Activated CD4-positive, alpha-beta T cell treated with anti-CD3 and anti-CD28 coated beads, Interleukin-2, amount 50 U/mL, for 48 hours (primary cell): Measurements from ENCODE around the gene ACOT8.
A peak's percentile ranks its signal among the peaks of the same experiment; 100 is the strongest.
"Not testable (repeated sequence)": the region's sequence is repeated elsewhere in the genome, so short reads cannot be mapped to it uniquely, and the experiment has no call there.

Source experiments
- DNase-seq, 2 experiments: peaks; one replicate each; pipeline ENCODE4 v3.0.0-alpha.2; 2020

ACOT8 gene

DNA sequence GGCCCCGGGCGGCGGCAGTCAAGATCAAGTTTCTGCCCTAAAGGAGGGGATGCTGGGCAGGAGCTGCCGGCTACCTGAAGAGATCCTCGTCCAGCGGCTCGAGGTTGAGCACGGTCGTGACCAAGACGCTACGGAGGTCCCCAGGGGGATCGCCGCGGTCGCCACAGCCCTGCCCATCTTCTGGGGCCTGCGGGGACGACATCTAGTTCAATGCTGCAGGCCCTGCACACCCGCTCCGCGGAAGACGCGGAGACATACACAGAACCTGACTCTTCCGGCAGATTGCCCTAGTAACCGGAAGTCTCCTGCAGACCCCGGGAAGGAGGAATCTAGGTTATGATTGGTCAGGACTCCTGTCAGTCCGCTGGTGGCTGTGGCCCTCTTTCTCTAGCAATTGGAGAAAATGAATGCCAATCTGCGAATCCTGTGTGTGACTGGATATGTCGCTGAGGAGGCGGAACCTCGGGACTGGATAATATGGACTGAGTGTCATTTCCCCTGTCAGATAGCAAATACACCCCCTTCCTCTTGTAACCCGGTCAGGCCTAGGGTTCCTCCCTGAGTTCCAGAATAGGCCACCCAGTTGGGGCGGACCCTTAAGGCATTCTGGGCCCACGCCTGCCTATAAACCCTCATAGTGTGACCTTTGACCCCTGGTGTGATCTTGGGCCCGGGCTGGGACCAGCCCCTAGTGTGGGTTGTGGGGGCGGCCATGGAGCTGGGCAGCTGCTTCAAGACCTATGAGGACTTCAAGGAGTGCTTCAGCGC, at the start of gene ACOT8, which contains the start of gene ZSWIM3:
Gene ACOT8 (minus strand): TSS at position 279 of the 768 bp plus-strand sequence. CDS start 77 bp downstream, at position 202.
Gene ZSWIM3 (plus strand): TSS at position 501 of the 768 bp plus-strand sequence. CDS start 212 bp downstream, at position 713.
- DNase-seq = peak; percentile 89 to 93

DNA sequence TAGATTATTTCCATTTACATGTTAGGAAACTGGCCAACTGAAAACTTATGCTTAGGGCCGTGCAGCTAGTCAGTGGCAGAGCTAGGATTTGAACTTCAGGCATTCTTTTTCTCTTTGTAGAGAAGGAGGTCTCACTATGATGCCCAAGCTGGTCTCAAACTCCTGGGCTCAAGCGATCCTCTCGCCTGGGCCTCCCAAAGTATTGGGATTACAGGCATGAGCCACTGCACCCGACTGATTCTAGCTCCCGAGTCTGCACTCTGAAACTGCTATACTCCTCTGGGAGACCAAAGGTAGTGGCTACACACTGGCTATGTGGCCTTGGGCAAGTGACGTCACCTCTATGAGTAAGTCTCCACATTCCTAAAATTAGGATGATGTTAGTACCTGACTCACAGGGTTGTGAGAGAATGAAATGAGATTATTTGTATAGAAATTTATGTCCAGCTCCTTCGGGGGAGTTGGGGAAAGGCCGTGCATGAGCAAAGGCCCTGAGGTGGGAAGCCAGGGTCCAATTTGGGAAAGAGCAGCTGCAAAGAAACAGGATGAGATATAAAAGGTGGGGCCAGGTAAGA, 48.4 kb upstream of the ACOT8 start:
- no peak for DNase-seq

DNA sequence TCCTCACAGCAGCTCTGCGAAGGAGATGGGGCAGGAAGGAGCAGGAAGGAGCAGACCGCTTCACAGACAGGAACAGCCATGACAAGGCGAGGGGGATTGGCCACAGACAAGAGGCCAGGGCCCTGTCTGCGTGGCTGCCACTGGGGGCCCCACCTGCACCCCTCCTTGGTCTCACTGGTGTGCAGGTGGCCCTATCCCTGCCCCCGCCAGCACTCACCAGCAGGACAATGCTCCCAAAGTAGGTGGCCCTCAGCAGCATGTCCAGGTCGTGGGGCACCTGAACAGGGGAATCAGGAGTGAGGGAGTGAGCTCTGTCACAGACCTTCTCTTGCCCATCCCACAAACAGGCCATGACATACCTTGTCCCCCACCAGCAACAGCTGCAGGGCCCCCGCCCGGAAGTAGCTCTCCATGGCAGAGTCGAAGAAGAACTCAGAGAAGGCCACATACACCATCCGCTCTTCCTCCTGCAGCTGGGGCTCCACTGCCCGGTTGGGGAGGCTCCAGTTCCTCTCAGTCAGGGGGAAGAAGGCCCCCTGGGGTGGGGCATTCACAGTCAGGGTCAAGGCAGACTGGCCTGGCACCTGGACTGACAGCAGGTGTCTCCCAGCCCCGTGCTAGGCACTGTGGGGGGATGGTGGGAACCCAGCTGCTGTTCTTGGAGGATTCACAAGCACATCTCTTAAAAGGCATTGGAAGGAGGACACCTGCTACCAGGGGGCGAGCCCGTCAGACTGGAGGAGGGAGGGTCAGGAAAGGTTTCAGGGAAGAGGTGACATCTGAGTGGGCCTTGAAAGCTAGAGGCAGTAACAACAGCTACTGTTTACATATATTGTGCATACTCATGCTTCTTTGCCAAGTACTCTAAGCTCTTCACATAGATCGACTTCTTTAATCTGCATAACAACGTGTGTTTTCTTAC, 47.7 kb upstream of the ACOT8 start:
- DNase-seq = no peak

DNA sequence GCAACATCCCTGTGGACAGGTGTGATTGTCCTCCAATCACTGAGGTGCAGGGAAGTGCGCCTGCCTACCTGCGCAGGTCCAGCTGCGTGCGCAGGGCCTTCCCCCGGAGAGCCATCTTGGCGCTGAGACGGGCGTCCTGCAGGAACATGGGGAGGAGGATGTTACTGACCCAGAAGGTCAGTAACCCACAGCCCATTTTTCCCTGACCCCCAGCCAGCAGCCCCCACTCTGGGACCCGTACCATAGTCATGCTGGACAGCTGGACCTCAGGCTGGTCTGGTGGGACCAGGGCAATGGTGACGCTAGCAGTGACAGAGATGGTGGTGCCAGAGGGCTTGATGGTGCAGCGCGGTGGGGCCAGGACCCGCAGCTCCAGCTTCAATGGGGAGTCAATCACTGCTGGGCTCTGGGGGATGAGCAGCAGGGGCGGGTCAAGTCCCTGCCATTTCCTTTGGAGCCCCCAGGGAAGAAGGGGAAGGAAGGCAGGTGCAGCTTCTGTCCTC, 45.1 kb upstream of the ACOT8 start:
- DNase-seq = no peak

GRCh38 chr20:45901332-45901731, 44.1 kb upstream of the ACOT8 start:
- DNase-seq = not testable (repeated sequence)

DNA sequence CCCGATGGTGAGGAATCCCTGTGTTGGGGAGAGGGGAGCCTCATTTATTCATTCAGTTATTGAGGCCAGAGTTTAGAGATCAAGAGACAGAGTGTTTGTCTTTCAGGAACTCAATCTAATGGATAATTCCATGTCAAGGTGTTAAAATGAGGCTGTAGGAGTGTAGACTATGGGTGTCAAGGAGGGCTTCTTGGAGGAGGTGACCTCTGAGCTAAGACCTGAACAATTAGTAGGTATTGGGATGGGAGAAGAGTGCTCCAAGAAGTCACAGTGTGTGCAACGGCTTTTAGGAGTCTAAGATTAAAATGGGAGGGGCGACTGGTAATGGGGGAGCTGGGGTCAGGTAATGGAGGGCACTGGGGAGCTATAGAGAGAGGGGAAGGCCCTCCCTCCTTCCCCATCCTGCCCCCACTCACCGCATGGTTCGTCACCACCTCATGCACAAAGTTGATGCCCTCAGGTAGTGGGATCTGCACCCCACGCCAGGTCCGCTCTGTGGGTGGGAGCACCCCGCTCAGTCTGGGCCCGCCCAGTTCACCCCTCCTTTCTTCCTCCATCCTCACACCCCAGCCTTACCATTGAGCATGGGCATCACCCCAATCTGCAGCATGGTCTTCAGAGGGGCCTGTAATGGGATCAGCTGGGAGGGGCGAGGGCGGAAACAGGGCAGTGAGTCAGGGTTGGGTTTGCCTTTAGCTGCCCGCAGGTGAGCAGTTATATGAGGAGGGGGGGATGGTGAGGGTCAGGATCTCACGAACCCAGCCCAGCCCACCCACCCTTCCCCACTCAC, 42.0 kb upstream of the ACOT8 start:
- no peak for DNase-seq

DNA sequence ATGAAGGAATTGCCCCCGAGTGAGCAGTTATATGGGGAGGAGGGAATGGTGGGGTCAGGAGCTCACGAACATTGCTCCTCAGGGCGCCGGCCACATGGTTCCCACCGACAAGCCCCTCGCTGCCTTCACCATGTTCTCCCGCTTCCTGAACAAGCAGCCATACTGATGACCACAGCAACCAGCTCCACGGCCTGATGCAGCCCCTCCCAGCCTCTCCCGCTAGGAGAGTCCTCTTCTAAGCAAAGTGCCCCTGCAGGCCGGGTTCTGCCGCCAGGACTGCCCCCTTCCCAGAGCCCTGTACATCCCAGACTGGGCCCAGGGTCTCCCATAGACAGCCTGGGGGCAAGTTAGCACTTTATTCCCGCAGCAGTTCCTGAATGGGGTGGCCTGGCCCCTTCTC, 41.1 kb upstream of the ACOT8 start:
- no peak for DNase-seq

DNA sequence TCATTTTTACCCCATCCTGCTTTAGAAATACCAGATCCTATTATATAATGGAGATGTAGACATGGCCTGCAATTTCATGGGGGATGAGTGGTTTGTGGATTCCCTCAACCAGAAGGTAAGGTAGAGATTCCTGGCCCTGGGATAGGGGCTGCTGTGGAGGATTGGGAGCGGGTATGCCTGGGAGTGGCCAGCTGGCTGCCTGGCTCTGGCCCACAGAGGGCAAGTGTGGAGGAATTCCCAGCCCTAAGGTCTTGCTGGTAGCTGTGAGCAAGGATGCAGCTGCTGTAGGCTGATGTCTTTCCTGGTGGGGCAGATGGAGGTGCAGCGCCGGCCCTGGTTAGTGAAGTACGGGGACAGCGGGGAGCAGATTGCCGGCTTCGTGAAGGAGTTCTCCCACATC, 40.5 kb upstream of the ACOT8 start:
- no peak for DNase-seq

GRCh38 chr20:45897289-45897688, 40.1 kb upstream of the ACOT8 start:
- no peak for DNase-seq

GRCh38 chr20:45896641-45897161, 39.5 kb upstream of the ACOT8 start:
- DNase-seq = no peak

GRCh38 chr20:45894797-45895196, 37.6 kb upstream of the ACOT8 start:
- DNase-seq = no peak

DNA sequence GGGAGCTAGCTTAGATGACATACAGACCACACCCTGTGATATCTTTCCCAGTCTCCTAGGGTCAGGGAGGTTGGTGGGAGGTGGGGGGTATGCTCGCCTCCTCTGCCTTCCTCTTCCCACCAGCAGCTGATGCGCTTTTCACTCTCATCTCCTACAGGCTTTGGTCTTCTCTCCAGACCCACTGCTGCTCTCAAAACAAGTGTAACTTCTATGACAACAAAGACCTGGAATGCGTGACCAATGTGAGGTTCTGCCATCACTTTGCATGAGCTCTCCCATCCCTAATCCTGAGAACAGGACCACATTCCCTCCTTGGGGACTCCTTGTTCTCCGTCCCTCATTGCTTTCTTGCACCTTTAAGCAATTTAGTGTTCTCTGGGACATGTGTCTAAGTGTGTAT, 36.6 kb upstream of the ACOT8 start:
- DNase-seq = no peak

- DNase-seq = peak; percentile 26 to 50
Measured at GRCh38 chr20:45892828-45893500, 35.8 kb upstream of the ACOT8 start.

DNA sequence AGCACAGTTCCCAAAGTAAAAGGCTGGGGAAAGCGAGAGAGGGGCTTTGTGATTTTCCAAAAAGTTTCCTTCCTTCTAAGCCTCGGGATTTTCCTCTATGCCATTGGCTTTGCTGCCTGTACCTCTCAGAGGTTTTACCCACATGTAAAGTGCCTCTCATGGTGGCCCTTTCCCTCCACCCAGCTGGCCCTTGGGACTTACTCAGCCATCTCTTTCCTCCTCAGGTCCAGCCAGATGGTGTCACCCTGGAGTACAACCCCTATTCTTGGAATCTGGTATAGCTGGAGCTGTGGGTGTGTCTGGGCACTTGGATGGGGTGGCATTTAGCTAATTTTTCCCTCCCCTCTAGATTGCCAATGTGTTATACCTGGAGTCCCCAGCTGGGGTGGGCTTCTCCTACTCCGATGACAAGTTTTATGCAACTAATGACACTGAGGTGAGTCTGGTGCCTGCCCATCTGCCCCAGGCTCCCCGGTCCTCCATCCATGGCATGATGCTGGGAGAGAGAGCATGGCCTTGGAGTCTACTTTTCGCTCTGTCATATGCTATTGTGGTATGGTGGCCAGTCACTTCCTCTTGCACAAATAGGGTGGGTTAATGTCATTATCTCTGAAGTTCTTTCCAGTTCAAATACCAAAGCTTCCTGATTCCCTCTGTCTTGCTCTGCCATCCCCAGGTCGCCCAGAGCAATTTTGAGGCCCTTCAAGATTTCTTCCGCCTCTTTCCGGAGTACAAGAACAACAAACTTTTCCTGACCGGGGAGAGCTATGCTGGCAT, 35.0 kb upstream of the ACOT8 start:
- no peak for DNase-seq

DNA sequence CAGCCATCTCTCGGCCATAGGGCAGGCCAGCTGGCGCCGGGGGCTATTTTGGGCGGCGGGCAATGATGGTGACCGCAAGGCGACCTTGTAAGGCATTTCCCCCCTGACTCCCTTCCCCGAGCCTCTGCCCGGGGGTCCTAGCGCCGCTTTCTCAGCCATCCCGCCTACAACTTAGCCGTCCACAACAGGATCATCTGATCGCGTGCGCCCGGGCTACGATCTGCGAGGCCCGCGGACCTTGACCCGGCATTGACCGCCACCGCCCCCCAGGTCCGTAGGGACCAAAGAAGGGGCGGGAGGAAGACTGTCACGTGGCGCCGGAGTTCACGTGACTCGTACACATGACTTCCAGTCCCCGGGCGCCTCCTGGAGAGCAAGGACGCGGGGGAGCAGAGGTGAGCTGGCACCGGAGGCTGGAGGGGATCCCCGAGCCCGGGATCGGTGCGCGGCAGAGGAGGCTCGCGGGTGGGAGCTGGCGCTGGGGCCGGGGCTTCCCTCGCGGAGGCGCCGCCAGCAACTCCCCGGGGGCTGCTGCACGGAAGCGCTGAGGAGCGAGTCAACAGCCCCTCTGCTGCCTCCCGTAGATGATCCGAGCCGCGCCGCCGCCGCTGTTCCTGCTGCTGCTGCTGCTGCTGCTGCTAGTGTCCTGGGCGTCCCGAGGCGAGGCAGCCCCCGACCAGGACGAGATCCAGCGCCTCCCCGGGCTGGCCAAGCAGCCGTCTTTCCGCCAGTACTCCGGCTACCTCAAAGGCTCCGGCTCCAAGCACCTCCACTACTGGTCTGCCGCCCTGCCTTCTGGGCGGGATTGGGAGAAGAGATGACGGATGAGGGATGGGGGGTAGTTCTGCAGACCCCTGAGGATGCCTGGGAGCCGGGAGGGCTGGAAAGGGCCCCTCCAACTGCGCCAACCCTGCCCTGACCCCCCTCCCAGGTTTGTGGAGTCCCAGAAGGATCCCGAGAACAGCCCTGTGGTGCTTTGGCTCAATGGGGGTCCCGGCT, 34.1 kb upstream of the ACOT8 start, which contains the start of the genes CTSA and NEURL2:
Gene CTSA (plus strand): TSS at position 351 of the 999 bp plus-strand sequence. CDS start 234 bp downstream, at position 585.
Gene NEURL2 (minus strand): TSS at position 224 of the 999 bp plus-strand sequence. CDS start 217 bp downstream, at position 7.
- peak; percentile 86 to 90 for DNase-seq

DNA sequence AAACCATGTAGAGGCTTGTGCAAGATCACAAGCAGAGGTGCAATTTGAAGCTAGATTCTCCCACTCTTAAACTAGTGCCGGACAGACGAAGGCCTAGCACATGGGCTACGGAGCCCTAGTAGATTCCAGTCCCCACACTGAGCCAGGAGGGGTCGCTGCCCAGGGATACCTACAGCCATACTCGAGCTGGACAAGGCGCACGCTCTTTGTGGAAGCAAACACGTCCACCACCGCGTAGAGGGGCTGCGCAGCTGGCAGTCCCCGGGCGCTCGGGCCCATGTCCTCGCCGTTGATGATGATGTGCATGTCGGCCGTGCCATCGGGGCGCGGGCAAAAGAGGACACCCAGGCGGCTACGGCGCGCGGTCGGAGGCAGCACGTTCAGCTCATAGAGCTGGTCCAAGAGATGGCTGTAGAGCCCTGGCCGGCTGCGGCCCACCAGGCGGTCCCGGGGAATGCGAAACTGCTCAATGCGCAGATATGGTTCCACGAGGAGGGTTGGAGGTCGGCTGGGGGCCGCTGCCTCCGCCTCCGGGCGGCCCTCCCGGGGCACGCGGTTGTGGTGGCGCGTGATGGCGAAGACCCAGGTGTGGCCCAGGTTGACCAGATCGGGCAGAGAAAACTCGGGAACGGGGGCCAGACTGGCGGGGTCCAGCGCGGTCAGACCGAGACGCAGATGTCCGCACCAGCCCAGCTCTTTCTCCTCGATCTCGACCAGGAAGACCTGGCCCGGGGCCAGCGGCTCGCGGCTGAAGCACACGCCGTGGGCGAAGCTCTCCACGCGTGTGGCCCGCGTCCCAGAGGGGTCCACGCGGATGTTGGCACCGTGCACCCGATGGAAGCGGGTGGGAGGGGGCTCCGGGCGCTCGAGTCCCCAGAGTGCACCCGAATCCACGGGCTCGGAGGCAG, 33.1 kb upstream of the ACOT8 start:
- DNase-seq = peak; percentile 56 to 67

DNA sequence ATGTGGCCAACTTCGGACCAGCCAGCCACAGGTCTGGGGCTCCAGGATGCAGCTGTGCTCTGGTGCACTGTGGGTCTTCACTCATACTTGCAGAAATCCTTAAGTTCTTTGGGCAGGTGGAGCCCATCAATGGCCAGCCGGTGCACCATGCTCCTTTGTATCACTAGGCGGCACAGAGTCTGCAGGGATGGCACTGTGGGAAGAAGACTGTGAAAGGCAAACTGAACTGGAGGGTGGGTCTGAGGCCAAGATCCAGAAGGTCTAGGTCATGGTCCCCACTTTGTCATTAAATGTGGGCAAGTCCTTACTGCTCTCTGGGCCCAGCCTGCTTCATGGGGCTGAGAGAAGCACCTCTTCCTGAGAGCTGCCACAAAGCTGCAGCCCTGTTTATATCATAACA, 31.5 kb upstream of the ACOT8 start:
- DNase-seq = no peak

- no peak for DNase-seq
Measured at GRCh38 chr20:45887346-45887715, 30.1 kb upstream of the ACOT8 start, which contains the start of gene SPATA25. Gene SPATA25 (minus strand): TSS chr20:45887622. CDS start chr20:45887590, 32 bp downstream.
